Stimulated activated CD4-positive, alpha-beta T cell treated with anti-CD3 and anti-CD28 coated beads, Interleukin-15, amount 100 ng/mL, for 48 hours (primary cell): ENCODE measurements around the gene LAMC2.
"Not testable (repeated sequence)": the region's sequence is repeated elsewhere in the genome, so short reads cannot be mapped to it uniquely, and the experiment has no call there.

Source experiments
- DNase-seq, 2 donors: peaks; one replicate each; pipeline ENCODE4 v3.0.0-alpha.2; 2020; ENCODE audit warnings: low read depth in 2 of 2

The LAMC2 gene

DNA sequence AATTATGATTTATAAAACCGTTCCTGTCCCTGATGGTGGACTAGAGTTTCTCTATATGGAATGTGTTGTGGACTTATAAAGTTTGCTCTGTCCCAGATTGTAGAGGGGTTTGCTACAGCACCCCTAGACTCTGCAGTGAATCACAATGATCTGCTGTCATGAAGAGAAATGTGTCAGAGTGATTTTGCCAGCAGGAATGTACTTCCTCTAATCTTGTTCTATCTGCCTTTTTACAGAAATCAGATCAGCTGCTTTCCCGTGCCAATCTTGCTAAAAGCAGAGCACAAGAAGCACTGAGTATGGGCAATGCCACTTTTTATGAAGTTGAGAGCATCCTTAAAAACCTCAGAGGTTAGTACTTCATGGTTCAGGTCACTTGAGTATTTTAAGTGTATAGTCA, 52.0 kb downstream of the LAMC2 start:
- DNase-seq = no peak

DNA sequence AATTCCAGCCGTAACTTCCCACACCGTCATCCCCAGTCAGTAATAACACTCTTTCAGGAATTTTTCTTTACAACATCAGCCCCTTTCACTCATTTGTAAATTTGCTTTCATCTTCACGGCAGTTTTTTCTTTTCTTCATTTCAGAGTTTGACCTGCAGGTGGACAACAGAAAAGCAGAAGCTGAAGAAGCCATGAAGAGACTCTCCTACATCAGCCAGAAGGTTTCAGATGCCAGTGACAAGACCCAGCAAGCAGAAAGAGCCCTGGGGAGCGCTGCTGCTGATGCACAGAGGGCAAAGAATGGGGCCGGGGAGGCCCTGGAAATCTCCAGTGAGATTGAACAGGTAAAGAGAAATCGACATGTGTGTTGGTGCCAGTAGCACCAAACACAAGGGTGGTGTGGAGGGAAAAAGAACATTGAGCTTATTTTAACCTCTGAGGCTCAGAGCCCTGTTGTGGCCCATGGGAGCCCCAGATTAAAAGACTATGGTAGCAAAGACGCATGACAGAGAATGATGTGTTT, 53.2 kb downstream of the LAMC2 start:
- DNase-seq = no peak

- DNase-seq = no peak
Observed at GRCh38 chr1:183239793-183240525, 53.9 kb downstream of the LAMC2 start.

GRCh38 chr1:183240526-183240825, 54.4 kb downstream of the LAMC2 start:
- no peak for DNase-seq

DNA sequence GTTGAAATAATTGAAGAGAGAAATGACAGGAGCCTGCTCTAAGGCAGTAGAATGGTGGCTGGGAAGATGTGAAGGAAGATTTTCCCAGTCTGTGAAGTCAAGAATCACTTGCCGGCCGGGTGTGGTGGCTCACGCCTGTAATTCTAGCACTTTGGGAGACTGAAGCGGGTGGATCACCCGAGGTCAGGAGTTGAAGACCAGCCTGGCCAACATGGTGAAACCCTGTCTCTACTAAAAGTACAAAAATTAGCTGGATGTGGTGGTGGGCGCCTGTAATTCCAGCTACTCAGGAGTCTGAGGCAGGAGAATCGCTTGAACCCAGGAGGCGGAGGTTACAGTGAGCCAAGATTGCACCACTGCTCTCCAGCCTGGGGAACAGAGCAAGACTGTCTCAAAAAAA, 54.8 kb downstream of the LAMC2 start:
- not testable (repeated sequence) for DNase-seq

DNA sequence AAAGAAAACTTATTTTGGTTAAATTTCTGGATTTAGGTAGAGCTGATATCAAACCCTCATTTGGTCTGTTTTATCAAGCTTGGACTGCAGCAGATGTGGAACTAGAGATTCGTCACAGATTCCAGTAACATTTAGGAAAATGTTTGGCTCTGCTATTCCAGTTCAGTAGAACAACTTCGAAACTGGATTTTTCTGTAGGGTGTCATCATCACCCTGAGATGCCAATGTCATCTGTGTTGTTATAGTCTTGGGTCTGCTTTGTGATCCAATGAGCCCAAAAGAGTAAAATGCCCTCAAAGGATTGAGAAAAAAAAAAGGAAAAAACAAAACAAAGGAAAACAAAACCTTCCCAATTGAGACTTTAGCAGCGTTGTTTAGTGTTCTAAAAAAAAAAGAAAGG, 55.4 kb downstream of the LAMC2 start:
- no peak for DNase-seq

GRCh38 chr1:183242556-183242955, 56.5 kb downstream of the LAMC2 start:
- no peak for DNase-seq

DNA sequence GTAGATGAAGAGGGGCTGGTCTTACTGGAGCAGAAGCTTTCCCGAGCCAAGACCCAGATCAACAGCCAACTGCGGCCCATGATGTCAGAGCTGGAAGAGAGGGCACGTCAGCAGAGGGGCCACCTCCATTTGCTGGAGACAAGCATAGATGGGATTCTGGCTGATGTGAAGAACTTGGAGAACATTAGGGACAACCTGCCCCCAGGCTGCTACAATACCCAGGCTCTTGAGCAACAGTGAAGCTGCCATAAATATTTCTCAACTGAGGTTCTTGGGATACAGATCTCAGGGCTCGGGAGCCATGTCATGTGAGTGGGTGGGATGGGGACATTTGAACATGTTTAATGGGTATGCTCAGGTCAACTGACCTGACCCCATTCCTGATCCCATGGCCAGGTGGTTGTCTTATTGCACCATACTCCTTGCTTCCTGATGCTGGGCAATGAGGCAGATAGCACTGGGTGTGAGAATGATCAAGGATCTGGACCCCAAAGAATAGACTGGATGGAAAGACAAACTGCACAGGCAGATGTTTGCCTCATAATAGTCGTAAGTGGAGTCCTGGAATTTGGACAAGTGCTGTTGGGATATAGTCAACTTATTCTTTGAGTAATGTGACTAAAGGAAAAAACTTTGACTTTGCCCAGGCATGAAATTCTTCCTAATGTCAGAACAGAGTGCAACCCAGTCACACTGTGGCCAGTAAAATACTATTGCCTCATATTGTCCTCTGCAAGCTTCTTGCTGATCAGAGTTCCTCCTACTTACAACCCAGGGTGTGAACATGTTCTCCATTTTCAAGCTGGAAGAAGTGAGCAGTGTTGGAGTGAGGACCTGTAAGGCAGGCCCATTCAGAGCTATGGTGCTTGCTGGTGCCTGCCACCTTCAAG, 57.3 kb downstream of the LAMC2 start:
- no peak for DNase-seq

- DNase-seq = no peak
Observed at GRCh38 chr1:183244466-183244865, 58.4 kb downstream of the LAMC2 start.

DNA sequence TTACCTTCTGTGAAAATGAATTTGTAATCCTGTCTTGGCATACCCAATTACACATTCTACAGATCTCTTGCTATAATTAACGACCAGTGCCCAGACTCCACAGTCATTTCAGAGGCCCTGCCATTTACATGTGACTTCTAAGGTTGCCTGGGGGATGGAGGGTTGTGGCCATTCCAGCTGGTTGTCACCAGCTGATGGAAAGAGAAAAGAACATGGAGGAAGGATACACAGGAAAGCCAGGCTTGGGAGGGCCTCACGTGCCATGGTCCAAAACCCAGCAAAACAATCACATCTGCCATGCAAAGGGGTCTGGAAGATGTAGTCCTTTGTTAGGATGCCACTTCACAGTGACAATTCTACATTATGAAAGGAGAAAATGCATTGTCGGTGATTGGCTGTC, 59.3 kb downstream of the LAMC2 start:
- DNase-seq = no peak

- DNase-seq = no peak
Observed at GRCh38 chr1:183246436-183246835, 60.4 kb downstream of the LAMC2 start.

GRCh38 chr1:183247066-183247465, 61.0 kb downstream of the LAMC2 start:
- no peak for DNase-seq

- DNase-seq = no peak
Observed at GRCh38 chr1:183247484-183247883, 61.4 kb downstream of the LAMC2 start.

GRCh38 chr1:183247931-183248330, 61.9 kb downstream of the LAMC2 start:
- DNase-seq = no peak

- no peak for DNase-seq
Observed at GRCh38 chr1:183248989-183249691, 63.1 kb downstream of the LAMC2 start.

- no peak for DNase-seq
Observed at GRCh38 chr1:183249941-183250452, 63.9 kb downstream of the LAMC2 start.

- no peak for DNase-seq
Observed at GRCh38 chr1:183251101-183251958, 65.3 kb downstream of the LAMC2 start.

DNA sequence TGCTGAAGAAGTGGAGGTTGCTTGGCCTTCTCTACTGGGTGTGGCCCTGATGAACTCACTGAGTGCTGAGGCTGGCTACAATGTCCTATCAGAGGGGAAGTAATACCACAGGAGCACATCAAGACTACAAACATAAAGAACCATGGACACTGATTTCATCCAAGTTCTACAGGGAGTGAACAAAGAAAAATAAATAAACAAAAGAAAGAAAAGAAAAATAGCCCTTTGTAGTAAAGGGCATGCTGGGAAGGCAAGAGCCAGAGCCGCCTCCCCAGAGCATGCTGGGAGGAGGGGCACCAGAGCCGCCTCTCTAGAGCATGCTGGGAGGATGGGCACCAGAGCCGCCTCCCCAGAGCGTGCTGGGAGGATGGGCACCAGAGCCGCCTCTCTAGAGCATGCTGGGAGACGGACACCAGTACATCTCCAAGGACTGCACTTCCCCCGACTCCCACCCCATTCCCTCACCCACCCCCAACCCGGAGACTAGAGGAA, 65.9 kb downstream of the LAMC2 start:
- no peak for DNase-seq

- no peak for DNase-seq
Observed at GRCh38 chr1:183255073-183255472, 69.0 kb downstream of the LAMC2 start.

DNA sequence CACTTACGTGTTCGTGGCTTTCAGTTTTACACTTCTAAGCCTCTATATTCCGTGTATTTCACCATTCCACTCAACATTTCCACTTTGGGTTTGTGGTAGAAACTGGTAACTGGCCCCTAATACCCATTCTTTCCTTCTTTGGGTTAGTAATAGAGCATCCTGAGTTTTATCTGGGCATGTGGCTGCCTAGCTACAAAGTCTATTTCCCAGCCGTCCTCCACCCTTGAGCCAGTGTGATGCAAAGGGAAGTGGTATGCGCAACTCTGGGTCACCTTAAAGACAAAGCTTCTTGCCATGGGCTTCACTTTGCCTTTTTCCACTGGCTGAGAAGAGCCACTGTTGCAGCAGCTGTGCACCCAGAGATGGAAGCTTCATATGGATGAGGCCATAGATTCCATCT, 73.9 kb downstream of the LAMC2 start:
- no peak for DNase-seq

DNA sequence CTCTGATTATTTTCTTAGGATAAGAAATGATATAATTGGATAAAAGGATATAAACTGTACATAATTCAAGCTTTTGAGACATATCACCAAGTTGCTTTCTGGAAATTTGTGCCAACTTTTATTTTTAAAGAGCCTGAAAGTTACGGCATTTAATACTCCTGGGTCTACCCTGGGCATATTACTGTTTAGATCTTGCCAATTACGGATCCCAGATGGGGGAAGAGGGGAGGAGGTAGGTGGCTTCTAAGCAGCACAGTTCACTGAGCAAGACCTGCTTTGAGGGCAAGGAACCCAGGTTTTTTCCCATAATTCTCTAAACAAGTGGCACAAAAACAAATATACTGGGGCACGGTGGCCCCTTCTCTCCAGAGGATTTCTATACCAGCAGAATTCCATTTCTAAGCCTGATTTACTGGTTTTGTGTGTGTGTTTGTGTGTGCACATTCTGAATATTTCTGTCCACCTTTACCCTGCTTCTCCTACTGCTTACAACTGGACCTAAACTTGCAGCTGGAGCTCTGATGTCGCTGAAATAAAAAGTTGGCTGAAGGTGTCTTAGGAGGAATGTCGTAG, 76.7 kb downstream of the LAMC2 start:
- no peak for DNase-seq
